Transverse colon (tissue), 4 donors: ENCODE measurements around the gene ELOVL1.

Source experiments
- CTCF ChIP-seq, 5 experiments: fragments of 200-600 bp in 3 of 5; fragments of 450-650 bp in 2 of 5; sonication (generic) in 3 of 5; IDR thresholded peaks; 1 replicate in 2 of 5; 2 replicates in 3 of 5; pipeline ENCODE4 v1.5.1; 2016 to 2017; ENCODE audit warnings: antibody characterized with exemption in 5 of 5, inconsistent platforms in 3 of 5, mild to moderate bottlenecking in 2 of 5, moderate library complexity in 1 of 5
- POLR2A ChIP-seq: fragments of 450-650 bp; IDR thresholded peaks from one replicate; pipeline ENCODE4 v1.6.1; 2016; ENCODE audit warnings: antibody characterized with exemption, mild to moderate bottlenecking, moderate library complexity
- POLR2AphosphoS5 ChIP-seq, 3 donors: sonication (generic); formaldehyde crosslinking; IDR thresholded peaks; one replicate each; pipeline ENCODE4 v1.6.1; 2016; ENCODE audit warnings: antibody characterized with exemption in 3 of 3

- TF ChIP-seq CTCF (IDR thresholded peaks at IDR 0.05) = no peak
- TF ChIP-seq POLR2A = no peak
- TF ChIP-seq POLR2AphosphoS5 (IDR thresholded peaks at IDR 0.05) = no peak
These were observed 53.6 kb downstream of the ELOVL1 start for GRCh38 chr1:43314233-43314632.
